ENCODE data around the gene NAT16.
"Not testable (repeated sequence)": the region's sequence is repeated elsewhere in the genome, so short reads cannot be mapped to it uniquely, and the experiment has no call there.

Gene NAT16

GRCh38 chr7:101205901-101206664 is 26.0 kb upstream of the NAT16 start:
- no peaks in the 10 kb centered on the region for H3K36me3 ChIP-seq (replicated peaks; ENCODE audit: low read depth, low read length)
- no peaks in the 10 kb centered on the region for H3K9me3 ChIP-seq (ENCODE audit: insufficient read depth, low read length)
- no peaks in the 10 kb centered on the region for H3K27me3 ChIP-seq (ENCODE audit: low read depth, low read length)
- H3K4me1 ChIP-seq (ENCODE audit: low read length) = no peaks in the 10 kb centered on the region
- H3K4me3 ChIP-seq (ENCODE audit: low read length) = no peak overlapping the region
- H2AFZ ChIP-seq (ENCODE audit: low read depth, low read length) = no peak overlapping the region
- no peak overlapping the region for H3K9ac ChIP-seq (ENCODE audit: low read length)
- H4K20me1 ChIP-seq (ENCODE audit: insufficient read depth, low read length) = no peaks in the 10 kb centered on the region
- H3K79me2 ChIP-seq (ENCODE audit: low read length) = no peaks in the 10 kb centered on the region
- TF ChIP-seq CTCF (IDR thresholded peaks at IDR 0.05; ENCODE audit: low read depth, low read length) (no peak), EZH2phosphoT487 (IDR thresholded peaks at IDR 0.05; ENCODE audit: low read depth) (no peak)
- H3K27ac ChIP-seq (ENCODE audit: low read length) = no peak overlapping the region
- H3K4me2 ChIP-seq (ENCODE audit: low read length) = no peak overlapping the region

- not testable (repeated sequence) for H3K4me3 ChIP-seq (ENCODE audit: low read length); H3K9me3 ChIP-seq (ENCODE audit: insufficient read depth, low read length); H3K36me3 ChIP-seq (replicated peaks; ENCODE audit: low read depth, low read length); H3K79me2 ChIP-seq (ENCODE audit: low read length); H3K27me3 ChIP-seq (ENCODE audit: low read depth, low read length); H3K4me2 ChIP-seq (ENCODE audit: low read length); H2AFZ ChIP-seq (ENCODE audit: low read depth, low read length); H3K4me1 ChIP-seq (ENCODE audit: low read length); H3K9ac ChIP-seq (ENCODE audit: low read length); H3K27ac ChIP-seq (ENCODE audit: low read length); H4K20me1 ChIP-seq (ENCODE audit: insufficient read depth, low read length)
Observed at GRCh38 chr7:101203740-101204738, 23.9 kb upstream of the NAT16 start.

- Histone ChIP-seq H3K36me3 (replicated peaks; ENCODE audit: low read depth, low read length) (no peaks in the 10 kb centered on the region), H4K20me1 (ENCODE audit: insufficient read depth, low read length) (no peaks in the 10 kb centered on the region), H3K4me3 (ENCODE audit: low read length) (no peak overlapping the region), H3K4me1 (ENCODE audit: low read length) (no peaks in the 10 kb centered on the region), H3K27me3 (ENCODE audit: low read depth, low read length) (no peaks in the 10 kb centered on the region), H3K27ac (ENCODE audit: low read length) (no peak overlapping the region), H3K9me3 (ENCODE audit: insufficient read depth, low read length) (no peaks in the 10 kb centered on the region), H3K9ac (ENCODE audit: low read length) (no peak overlapping the region), H3K79me2 (ENCODE audit: low read length) (no peaks in the 10 kb centered on the region), H2AFZ (ENCODE audit: low read depth, low read length) (no peak overlapping the region), H3K4me2 (ENCODE audit: low read length) (no peak overlapping the region)
- TF ChIP-seq EZH2phosphoT487 (IDR thresholded peaks at IDR 0.05; ENCODE audit: low read depth) (no peak), CTCF (IDR thresholded peaks at IDR 0.05; ENCODE audit: low read depth, low read length) (no peak)
Observed at GRCh38 chr7:101202603-101202918, 22.5 kb upstream of the NAT16 start.

- H3K9ac ChIP-seq (ENCODE audit: low read length) = no peak overlapping the region
- no peaks in the 10 kb centered on the region for H3K79me2 ChIP-seq (ENCODE audit: low read length)
- no peaks in the 10 kb centered on the region for H4K20me1 ChIP-seq (ENCODE audit: insufficient read depth, low read length)
- no peaks in the 10 kb centered on the region for H3K27me3 ChIP-seq (ENCODE audit: low read depth, low read length)
- no peak overlapping the region for H3K4me2 ChIP-seq (ENCODE audit: low read length)
- no peaks in the 10 kb centered on the region for H3K36me3 ChIP-seq (replicated peaks; ENCODE audit: low read depth, low read length)
- no peak for TF ChIP-seq CTCF (IDR thresholded peaks at IDR 0.05; ENCODE audit: low read depth, low read length)
- no peak for TF ChIP-seq EZH2phosphoT487 (IDR thresholded peaks at IDR 0.05; ENCODE audit: low read depth)
- no peaks in the 10 kb centered on the region for H3K9me3 ChIP-seq (ENCODE audit: insufficient read depth, low read length)
- H3K4me1 ChIP-seq (ENCODE audit: low read length) = no peaks in the 10 kb centered on the region
- H2AFZ ChIP-seq (ENCODE audit: low read depth, low read length) = no peak overlapping the region
- H3K4me3 ChIP-seq (ENCODE audit: low read length) = no peak overlapping the region
- H3K27ac ChIP-seq (ENCODE audit: low read length) = no peak overlapping the region
Observed at GRCh38 chr7:101201695-101202602, 21.9 kb upstream of the NAT16 start.

Measured in OCI-LY3 (cell line).